HCT116 (cell line): ENCODE data around the gene KATNAL1.

Experiments
- YY1 ChIP-seq: IDR thresholded peaks from 2 replicates; pipeline ENCODE4 v1.6.1; 2011; ENCODE audit warnings: low read length, low read depth, moderate library complexity, mild to moderate bottlenecking; ENCODE audit not compliant: insufficient replicate concordance; ENCODE audit errors: extremely low read depth
- TF ChIP-seq, protein P1 (sequence below), 3 experiments: fragments of 200-600 bp in 1 of 3; sonication (generic) in 1 of 3; IDR thresholded peaks in 2 of 3; conservative IDR thresholded peaks in 1 of 3; 2 replicates each; pipeline ENCODE4 v1.5.1; 2012 to 2017; ENCODE audit warnings: low read depth in 2 of 3, low read length in 2 of 3, antibody characterized with exemption in 1 of 3, borderline replicate concordance in 1 of 3, control low read depth in 1 of 3, mild to moderate bottlenecking in 1 of 3, mixed read lengths in 1 of 3, mixed run types in 1 of 3, moderate library complexity in 1 of 3; ENCODE audit not compliant: insufficient read depth in 1 of 3

DNA sequence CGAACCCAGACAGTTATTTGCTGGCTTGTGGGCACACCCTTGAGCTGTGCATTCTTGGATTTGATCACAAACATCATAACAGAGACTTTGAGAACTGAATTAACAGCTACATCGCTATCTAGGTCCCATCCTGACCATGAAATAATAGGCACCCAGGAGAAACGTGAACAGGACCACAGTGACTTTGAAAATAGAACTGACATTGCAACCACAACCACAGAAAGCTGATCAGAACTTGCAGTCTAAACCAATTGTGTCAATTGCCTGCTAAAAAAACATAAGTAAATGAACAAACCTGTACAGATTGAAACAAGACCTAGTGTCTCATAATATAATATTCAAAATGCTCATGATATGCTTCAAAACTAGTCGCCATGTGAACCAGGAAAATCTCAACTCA lies 18.3 kb upstream of the KATNAL1 start:
- TF ChIP-seq, protein P1, sequence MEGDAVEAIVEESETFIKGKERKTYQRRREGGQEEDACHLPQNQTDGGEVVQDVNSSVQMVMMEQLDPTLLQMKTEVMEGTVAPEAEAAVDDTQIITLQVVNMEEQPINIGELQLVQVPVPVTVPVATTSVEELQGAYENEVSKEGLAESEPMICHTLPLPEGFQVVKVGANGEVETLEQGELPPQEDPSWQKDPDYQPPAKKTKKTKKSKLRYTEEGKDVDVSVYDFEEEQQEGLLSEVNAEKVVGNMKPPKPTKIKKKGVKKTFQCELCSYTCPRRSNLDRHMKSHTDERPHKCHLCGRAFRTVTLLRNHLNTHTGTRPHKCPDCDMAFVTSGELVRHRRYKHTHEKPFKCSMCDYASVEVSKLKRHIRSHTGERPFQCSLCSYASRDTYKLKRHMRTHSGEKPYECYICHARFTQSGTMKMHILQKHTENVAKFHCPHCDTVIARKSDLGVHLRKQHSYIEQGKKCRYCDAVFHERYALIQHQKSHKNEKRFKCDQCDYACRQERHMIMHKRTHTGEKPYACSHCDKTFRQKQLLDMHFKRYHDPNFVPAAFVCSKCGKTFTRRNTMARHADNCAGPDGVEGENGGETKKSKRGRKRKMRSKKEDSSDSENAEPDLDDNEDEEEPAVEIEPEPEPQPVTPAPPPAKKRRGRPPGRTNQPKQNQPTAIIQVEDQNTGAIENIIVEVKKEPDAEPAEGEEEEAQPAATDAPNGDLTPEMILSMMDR (IDR thresholded peaks at IDR 0.05 in 2 of 3, conservative IDR thresholded peaks at IDR 0.05 in 1 of 3; ENCODE audit: borderline replicate concordance in 1 of 3, insufficient read depth in 1 of 3, low read depth in 2 of 3, low read length in 2 of 3): no peak
- TF ChIP-seq YY1: no peak
